Muscle of leg (tissue), 16 donors: Measurements from ENCODE around the gene SCN10A. TPM values are rescaled to one million over a fixed set of nuclear protein-coding genes. Genes with fewer than 3 reads are reported as not detected.
A peak's percentile ranks its signal among the peaks of the same experiment; 100 is the strongest.

ENCODE experiments used
- DNase-seq: peaks from one replicate; pipeline ENCODE4 v3.0.0; 2013
- H3K27ac ChIP-seq: one replicate; pipeline ENCODE4 v1.5.1; 2013; ENCODE audit warnings: mild to moderate bottlenecking, low read length, control low read depth
- H3K27me3 ChIP-seq: one replicate; pipeline ENCODE4 v1.6.1; 2013; ENCODE audit warnings: low read length; ENCODE audit not compliant: control insufficient read depth, insufficient read depth
- H3K36me3 ChIP-seq: one replicate; pipeline ENCODE4 v1.6.1; 2013; ENCODE audit warnings: low read length; ENCODE audit not compliant: control insufficient read depth, insufficient read depth
- H3K4me1 ChIP-seq: one replicate; pipeline ENCODE4 v1.6.1; 2013; ENCODE audit warnings: low read length; ENCODE audit not compliant: control insufficient read depth, insufficient read depth
- H3K4me3 ChIP-seq: one replicate; pipeline ENCODE4 v1.5.1; 2013; ENCODE audit warnings: low read length, control low read depth
- H3K9me3 ChIP-seq: replicated peaks from 2 replicates; pipeline ENCODE4 v1.6.1; 2013; ENCODE audit warnings: low read depth, low read length; ENCODE audit not compliant: control insufficient read depth
- WGBS: methylation state at CpG from one replicate; pipeline ENCODE4 v1.1.5; 2013; ENCODE audit warnings: missing lambda C conversion rate; ENCODE audit not compliant: insufficient coverage; 5-methylcytosine and 5-hydroxymethylcytosine counted together
- long read RNA-seq, 11 donors: transcript quantifications; one replicate each; lab custom pipeline, GENCODE V29; 2026
- polyA plus RNA-seq, 8 donors: library from polyadenylated mRNA; unstranded; fragments of 120-200 nt; gene quantifications; one replicate each; pipeline versions ENCODE4 v1.2.1 to v1.2.3, GENCODE V29; 2013; ENCODE audit warnings: inconsistent platforms in 1 of 8, low replicate concordance in 1 of 8; ENCODE audit not compliant: insufficient read length in 8 of 8, insufficient read depth in 1 of 8
- total RNA-seq: library from RNA; stranded (reverse); fragments of 120-200 nt; gene quantifications from one replicate; pipeline ENCODE4 v1.2.4, GENCODE V29; 2013

SCN10A gene
- not detected for total RNA-seq
- polyA plus RNA-seq, result not detected
- long read RNA-seq, donor 1, result 0 reads
- long read RNA-seq, donor 2, result 0 reads
- long read RNA-seq, donor 3, result 0 reads
- long read RNA-seq, donor 4, result 0 reads
- long read RNA-seq, donor 5, result 0 reads
- long read RNA-seq, donor 6, result 0 reads
- long read RNA-seq, donor 7, result 0 reads
- long read RNA-seq, donor 8, result 0 reads
- long read RNA-seq, donor 9, result 0 reads
- long read RNA-seq, donor 10, result 0 reads
- long read RNA-seq, donor 11, result 0 reads

DNA sequence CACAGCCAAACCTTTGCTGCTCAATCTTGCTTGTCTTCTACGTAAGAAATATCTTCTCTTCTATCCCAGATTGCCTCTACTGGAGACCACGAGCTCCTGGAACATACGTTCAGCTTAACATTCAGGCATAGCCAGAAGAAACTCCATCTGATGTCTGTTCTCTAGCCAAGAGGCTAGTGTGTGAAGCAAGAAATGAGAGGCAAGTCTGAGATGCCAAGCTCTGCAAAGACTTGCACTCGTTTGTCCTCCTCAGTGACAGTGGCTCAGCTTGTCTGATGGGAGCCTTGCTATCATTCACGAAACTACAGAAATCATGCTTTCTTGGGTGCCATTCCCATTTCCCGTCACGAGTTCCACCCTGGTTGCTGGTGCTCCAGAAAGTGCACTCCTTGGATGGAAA, at the start of gene SCN10A:
Gene SCN10A, minus strand, starts transcription at position 192 of the 400 bp plus-strand sequence. CDS start 22,207 bp downstream, outside the sequence.
- H3K36me3 ChIP-seq, result no peaks in the 10 kb centered on the region
- DNase-seq, result no peak
- no peaks in the 10 kb centered on the region for H3K4me1 ChIP-seq
- H3K9me3 ChIP-seq, result no peaks in the 10 kb centered on the region
- WGBS, result 69% methylated on average over 6 of the region's 7 CpGs
- H3K27me3 ChIP-seq, result no peaks in the 10 kb centered on the region
- no peak within 1 kb of the TSS for H3K27ac ChIP-seq
- H3K4me3 ChIP-seq, result no peak within 1 kb of the TSS

DNA sequence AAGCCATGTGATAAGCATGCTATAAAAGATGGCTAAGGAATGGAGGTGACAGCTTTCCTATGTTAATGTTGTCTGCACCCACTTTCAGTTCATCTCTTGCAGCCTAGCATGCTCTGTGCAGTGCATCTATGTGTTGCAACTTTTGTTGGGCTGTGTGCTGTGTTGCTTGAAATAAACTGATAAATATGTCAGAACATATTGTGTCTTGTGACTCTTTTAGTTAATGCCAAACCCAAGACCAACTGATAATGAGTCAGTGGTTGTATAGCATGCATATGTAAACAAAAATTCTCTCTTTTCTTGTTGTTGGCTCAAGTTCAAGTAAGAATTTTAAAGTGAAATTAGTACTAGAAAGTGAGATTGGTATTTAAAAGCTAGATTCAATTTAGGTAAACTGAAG, 37.0 kb upstream of the SCN10A start:
- Histone ChIP-seq H3K4me1 (no peaks in the 10 kb centered on the region), H3K27ac (no peak overlapping the region), H3K4me3 (no peak overlapping the region), H3K36me3 (no peaks in the 10 kb centered on the region), H3K27me3 (no peaks in the 10 kb centered on the region), H3K9me3 (no peaks in the 10 kb centered on the region)
- DNase-seq, result no peak

DNA sequence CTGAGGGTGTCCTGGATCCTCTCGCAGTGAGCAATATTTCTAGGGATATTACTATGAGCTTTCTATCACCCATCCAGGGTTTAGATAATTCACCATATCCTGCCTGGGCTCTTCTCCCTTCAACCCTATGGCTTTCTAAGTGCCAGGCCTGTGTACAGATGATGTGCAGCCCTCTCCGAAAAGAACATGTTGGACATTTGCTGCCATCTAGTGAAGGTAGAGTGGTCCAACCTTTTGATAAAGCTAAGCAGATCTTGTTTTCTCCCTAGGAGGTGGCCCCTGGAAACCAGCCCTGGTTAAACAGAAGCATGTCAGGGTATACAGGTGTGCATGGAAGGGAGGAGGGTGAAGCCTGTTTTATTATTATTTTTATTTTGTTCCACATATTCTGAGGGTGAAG, 27.9 kb upstream of the SCN10A start:
- H3K9me3 ChIP-seq, result no peaks in the 10 kb centered on the region
- H3K27ac ChIP-seq, result no peak overlapping the region
- no peaks in the 10 kb centered on the region for H3K27me3 ChIP-seq
- H3K4me3 ChIP-seq, result no peak overlapping the region
- DNase-seq, result peak; percentile 17
- WGBS, result 20% methylated on average over 1 of the region's 2 CpGs
- no peaks in the 10 kb centered on the region for H3K36me3 ChIP-seq
- H3K4me1 ChIP-seq, result no peaks in the 10 kb centered on the region

DNA sequence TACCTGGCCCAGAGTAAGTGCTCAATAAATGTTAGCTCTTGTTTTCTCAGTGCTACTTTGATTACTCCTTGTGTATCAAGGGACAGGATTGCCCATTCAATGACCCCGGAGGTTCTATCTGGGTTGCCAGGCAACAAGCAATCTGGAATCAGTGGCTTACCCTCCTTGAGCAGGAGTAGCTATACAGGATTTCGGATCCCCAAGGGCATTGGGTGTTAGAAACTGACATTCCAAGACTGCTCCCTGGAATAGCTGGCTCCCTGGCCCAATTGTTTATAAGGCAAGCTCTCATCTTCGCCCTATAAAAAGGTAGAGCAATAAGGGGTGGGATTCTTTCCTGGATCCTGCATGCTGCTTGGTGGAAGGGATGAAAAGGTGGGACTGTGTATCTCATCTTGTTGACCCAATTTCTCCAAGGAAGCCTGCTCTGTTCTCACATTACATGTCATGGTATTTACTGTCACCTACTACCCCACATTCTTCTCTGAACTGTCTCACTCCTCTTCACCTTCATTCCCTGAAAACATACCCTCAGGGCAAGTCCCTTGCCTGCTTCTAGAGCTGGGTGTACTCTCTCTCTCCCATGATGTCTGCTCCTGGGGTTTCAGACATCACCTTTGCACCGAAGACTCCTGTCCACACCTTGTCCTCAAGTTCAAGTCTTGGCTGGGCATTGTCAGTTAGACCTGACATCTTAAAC, 26.4 kb upstream of the SCN10A start:
- H3K27ac ChIP-seq, result no peak overlapping the region
- H3K9me3 ChIP-seq, result no peaks in the 10 kb centered on the region
- no peaks in the 10 kb centered on the region for H3K27me3 ChIP-seq
- no peaks in the 10 kb centered on the region for H3K36me3 ChIP-seq
- WGBS, result 57% methylated on average over 2 of the region's 4 CpGs
- H3K4me3 ChIP-seq, result no peak overlapping the region
- H3K4me1 ChIP-seq, result no peaks in the 10 kb centered on the region
- DNase-seq, result no peak

DNA sequence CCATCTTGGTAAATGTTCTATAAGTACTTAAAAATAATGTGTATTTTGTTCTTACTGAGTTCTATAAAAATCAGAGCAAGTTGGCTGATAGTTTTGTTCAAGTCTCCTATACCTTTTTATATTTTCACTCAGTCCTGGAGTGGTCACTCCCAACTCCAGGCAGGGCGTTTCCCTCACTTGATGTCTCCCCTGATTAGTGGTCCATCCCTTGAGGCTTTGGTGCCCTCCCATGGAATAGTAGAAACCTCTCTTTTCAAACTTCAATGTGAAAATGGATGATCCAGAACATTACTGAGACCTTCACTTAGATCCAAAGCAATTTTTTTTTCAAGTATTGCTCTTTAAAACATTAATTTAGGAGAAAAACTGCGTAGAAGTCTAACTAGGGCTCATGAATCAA, 25.0 kb upstream of the SCN10A start:
- WGBS, result no CpG with 5 or more reads among the region's 2 CpGs
- no peaks in the 10 kb centered on the region for H3K36me3 ChIP-seq
- H3K4me3 ChIP-seq, result no peak overlapping the region
- no peaks in the 10 kb centered on the region for H3K9me3 ChIP-seq
- H3K27ac ChIP-seq, result no peak overlapping the region
- no peak for DNase-seq
- H3K4me1 ChIP-seq, result no peaks in the 10 kb centered on the region
- H3K27me3 ChIP-seq, result no peaks in the 10 kb centered on the region

DNA sequence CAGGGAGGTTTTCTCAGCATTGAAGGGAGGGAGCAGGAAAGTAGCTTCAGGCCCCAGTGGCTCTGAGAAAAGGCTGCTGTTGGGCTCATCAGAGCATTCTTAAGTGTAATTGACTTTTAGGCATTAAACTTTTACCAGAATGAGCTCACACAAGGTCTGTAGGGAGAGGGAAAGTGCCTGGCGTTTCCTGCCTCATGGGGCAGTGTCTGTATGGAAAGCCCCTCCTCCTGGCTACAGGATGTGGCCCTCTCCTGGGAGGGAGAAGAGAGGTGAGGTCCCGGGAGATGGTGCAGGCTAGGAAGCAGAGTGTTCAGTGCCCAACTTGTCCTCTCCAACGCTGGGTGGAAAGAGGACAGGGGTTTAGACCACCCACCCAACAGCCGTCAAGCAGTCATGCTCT, 21.3 kb upstream of the SCN10A start:
- no peak for DNase-seq
- no peak overlapping the region for H3K27ac ChIP-seq
- H3K4me1 ChIP-seq, result peaks cover 2% of the 10 kb centered on the region
- no peaks in the 10 kb centered on the region for H3K27me3 ChIP-seq
- H3K4me3 ChIP-seq, result no peak overlapping the region
- WGBS, result 17% methylated on average over 1 of the region's 4 CpGs
- H3K36me3 ChIP-seq, result no peaks in the 10 kb centered on the region
- no peaks in the 10 kb centered on the region for H3K9me3 ChIP-seq

DNA sequence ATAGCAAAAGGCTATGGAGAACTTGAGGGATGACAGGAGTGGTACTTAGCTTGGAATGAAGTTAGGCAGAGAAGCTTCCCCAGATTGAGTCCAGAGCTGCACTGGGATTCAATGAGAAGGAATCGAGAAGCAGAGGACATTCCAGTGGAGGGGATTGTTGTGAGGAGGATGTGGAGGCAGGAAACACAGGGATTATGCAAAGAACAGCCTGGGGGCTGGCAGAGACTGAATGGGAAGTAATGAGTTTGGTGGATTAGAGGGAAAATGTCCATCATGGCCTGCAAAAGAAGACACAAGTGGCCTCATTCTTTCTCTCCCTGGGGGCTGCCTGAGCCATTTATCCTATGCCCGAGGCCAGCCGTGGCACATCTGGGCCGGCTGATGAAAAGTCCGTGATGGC, 20.5 kb upstream of the SCN10A start:
- no peak overlapping the region for H3K27ac ChIP-seq
- 29% methylated on average over 1 of the region's 5 CpGs for WGBS
- peaks cover 2% of the 10 kb centered on the region for H3K4me1 ChIP-seq
- no peaks in the 10 kb centered on the region for H3K9me3 ChIP-seq
- DNase-seq, result no peak
- no peaks in the 10 kb centered on the region for H3K27me3 ChIP-seq
- no peak overlapping the region for H3K4me3 ChIP-seq
- H3K36me3 ChIP-seq, result no peaks in the 10 kb centered on the region

DNA sequence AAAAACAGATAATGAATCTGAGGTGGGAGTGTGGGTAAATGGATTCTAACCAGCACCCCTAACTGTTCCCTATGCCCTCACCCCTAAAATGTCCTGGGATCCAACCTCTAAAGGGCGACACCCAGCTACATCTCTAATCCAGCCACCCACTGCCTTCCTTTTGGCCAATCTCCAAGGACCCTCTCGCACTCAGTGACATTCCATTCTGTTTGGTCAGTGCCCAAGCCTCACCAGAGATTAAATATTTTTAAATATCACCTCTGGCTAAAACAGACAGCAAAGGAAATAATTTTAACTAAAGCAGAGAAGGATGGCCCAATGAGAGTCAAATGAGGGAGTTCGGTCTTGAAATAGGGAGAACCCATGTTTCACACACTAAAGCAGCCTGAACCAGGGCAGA, 19.9 kb upstream of the SCN10A start:
- Histone ChIP-seq H3K27me3 (no peaks in the 10 kb centered on the region), H3K4me1 (peaks cover 2% of the 10 kb centered on the region), H3K27ac (no peak overlapping the region), H3K9me3 (no peaks in the 10 kb centered on the region), H3K36me3 (no peaks in the 10 kb centered on the region), H3K4me3 (no peak overlapping the region)
- DNase-seq, result no peak
- WGBS, result 83% methylated on average over 1 of the region's 3 CpGs

DNA sequence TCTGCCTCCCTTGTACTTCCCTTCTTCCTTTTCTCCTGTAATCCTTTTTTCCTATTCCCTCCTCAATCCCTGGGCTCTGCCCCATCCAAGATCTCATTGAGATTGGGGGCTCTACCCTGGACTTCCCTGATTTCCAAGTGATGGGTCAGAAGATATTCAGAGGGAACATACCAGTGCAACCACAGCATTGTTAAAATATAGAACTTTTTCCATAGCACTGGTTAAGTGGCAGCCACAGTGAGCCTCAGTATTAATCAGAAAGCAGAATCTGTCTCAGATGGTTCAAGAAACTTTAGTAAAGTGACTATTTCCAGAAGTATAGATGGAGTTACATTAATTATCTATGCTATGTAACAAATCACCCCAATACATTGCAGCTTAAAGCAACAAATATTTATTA, 18.7 kb upstream of the SCN10A start:
- no peak for DNase-seq
- Histone ChIP-seq H3K4me1 (peaks cover 2% of the 10 kb centered on the region), H3K27ac (no peak overlapping the region), H3K27me3 (no peaks in the 10 kb centered on the region), H3K9me3 (no peaks in the 10 kb centered on the region), H3K4me3 (no peak overlapping the region), H3K36me3 (no peaks in the 10 kb centered on the region)

DNA sequence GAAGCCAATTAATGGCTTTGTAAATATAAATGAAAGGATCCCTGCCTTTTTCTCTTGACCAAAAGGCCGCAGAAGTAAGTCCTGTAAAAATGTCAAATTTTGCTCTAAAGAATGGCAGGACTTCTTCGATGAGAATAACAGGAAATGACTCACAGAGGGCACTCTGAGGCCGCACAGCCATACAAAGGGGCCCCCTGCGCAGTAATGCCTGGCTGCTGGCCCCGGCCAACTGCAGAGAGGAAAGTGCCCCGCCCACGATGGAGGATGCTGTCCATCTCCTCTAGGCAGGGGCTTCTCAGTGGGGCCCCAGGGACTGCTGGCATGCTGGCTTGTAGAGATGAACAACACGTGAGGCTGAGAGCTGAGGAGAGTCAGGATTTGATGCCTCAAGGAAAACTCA, 18.1 kb upstream of the SCN10A start:
- Histone ChIP-seq H3K27me3 (no peaks in the 10 kb centered on the region), H3K9me3 (no peaks in the 10 kb centered on the region), H3K36me3 (no peaks in the 10 kb centered on the region), H3K4me3 (no peak overlapping the region), H3K27ac (peak overlapping the region; percentile 9), H3K4me1 (peaks cover 2% of the 10 kb centered on the region)
- DNase-seq, result peak; percentile 50
- WGBS, result 0% methylated on average over 4 of the region's 8 CpGs
